HG02938 (cell line): ENCODE results near the gene AZIN2.
A peak's percentile ranks its signal among the peaks of the same experiment; 100 is the strongest.
"Not testable (repeated sequence)": the region's sequence is repeated elsewhere in the genome, so short reads cannot be mapped to it uniquely, and the experiment has no call there.

Experiments used
- ATAC-seq: cut with Tn5 transposase; IDR thresholded peaks from one replicate; pipeline ENCODE4 v1.9.1; 2021; ENCODE audit warnings: mild to moderate bottlenecking, moderate library complexity; ENCODE audit not compliant: unreplicated experiment

Gene AZIN2

DNA sequence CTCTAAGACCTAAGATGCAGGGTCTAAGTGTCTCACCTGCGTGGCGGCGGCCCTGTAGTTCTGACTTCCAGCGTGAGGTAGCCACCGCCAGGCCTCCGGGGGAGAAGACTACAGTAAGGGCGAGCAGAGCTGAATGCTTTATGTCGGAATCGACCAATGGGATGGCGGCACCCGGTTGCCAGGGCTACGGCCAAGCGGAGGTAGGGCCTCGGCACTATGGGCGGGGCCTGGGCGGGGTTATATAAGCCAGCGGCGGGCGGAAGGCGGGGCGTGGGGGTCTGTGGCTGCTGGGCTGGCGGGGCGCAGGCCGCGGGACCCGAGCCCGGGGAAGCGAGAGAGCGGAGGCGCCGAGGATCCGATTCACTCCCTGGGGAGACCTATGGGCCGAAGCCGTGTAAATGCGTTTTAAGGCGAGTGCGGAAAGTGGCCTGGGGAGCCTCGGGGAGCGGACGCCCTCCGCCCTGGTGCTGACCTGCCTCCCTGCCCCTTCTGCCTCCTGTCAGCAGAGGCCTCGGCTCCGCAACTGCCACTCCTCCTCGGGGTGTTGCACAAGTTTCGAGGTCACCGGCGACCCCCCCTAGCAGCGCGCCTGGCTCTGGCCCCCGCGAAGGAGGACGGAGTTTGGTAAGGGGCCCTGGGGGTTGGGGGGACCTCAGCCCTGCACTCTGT lies at the start of gene AZIN2:
Gene AZIN2, plus strand, starts transcription at position 269 of the 669 bp plus-strand sequence. CDS start 1,097 bp downstream, outside the sequence.
- ATAC-seq = peak; percentile 97

DNA sequence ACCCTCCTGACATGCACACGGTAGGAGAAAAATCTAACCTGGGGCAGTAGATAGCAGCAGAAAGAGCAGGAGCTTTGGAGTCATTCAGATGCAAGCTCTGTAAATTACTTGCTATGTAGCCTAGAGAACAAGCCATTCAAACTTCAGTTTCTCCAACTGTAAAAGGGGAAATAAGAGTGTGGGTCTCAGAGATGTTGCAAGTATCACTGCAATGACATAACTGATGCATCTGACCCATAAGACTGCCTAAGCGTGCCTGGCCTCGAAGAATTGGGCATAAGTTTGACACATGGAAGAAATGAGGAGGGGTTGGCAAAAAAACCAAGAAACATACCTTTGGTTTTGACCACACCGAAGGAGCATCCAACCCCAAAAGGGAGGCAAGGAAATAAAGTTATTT lies 49.4 kb upstream of the AZIN2 start:
- no peak for ATAC-seq

GRCh38 chr1:33032126-33032869 lies 48.7 kb upstream of the AZIN2 start:
- no peak for ATAC-seq

GRCh38 chr1:33036051-33036525 lies 44.9 kb upstream of the AZIN2 start:
- ATAC-seq = peak; percentile 4

GRCh38 chr1:33036526-33037503 lies 44.1 kb upstream of the AZIN2 start, which contains the start of gene AK2:
AK2 (minus strand) TSS chr1:33036883; CDS start chr1:33036828, 55 bp downstream.
- peak; percentile 98 for ATAC-seq

GRCh38 chr1:33039840-33040239 lies 41.1 kb upstream of the AZIN2 start:
- ATAC-seq = no peak

- ATAC-seq = no peak
Observed at GRCh38 chr1:33041026-33041425, 39.9 kb upstream of the AZIN2 start.

- no peak for ATAC-seq
Observed at GRCh38 chr1:33042831-33043230, 38.1 kb upstream of the AZIN2 start.

GRCh38 chr1:33043267-33044092 lies 37.5 kb upstream of the AZIN2 start:
- no peak for ATAC-seq

- ATAC-seq = no peak
Observed at GRCh38 chr1:33045246-33045645, 35.7 kb upstream of the AZIN2 start.

DNA sequence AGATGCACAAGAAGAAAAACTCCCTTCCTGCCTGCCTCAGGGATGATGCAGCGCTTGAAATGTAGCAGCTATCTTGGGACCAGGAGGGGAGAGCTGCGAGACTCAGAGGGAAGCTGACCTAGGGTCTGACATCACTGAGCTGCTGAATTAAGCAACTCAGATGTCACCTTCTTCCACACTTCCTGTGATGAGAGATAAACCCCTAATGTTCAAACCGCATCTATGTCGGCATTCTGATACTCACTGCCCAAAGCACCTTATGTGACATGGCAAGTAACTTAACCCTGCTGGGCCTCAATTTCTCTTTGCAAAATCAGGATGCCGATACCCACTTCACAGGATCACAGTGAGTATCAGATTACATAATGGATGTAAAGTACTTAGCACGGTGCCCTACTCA lies 35.1 kb upstream of the AZIN2 start:
- no peak for ATAC-seq

DNA sequence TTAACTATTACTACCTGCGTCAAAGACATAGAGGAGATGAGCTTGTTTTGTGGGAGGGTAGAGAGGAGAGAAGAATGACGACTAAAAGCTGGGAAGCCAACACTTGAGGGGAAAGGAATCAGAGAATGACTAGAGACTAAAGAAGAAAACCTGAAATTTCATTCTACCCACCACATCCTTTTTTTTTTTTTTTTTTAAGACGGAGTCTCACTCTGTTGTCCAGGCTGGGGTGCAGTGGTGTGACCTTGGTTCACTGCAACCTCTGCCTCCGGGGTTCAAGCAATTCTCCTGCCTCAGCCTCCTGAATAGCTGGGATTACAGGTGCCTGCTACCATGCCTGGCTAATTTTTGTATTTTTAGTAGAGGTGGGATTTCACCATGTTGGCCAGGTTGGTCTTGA lies 34.7 kb upstream of the AZIN2 start:
- not testable (repeated sequence) for ATAC-seq

GRCh38 chr1:33047290-33047689 lies 33.7 kb upstream of the AZIN2 start:
- no peak for ATAC-seq

DNA sequence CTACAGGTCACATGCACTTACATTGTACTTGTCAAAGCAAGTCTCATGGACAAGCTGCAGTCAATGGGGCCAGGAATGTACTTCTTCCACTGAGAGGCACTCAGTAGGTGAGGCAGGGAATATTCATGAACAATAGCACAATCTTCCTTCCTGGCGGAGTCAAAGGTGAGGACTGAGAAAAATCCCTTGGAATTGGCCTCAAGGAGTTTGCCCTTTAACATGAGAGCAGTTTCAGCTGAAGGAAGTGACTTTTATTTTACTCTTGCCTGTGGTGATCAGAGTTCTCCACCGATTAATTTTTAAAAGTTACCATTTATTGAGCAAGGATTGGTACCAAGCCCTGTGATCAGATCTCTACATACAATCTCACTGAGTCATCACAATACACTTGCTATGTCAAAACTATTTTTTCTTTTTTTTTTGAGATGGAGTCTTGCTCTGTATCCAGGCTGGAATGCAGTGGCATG lies 33.1 kb upstream of the AZIN2 start:
- no peak for ATAC-seq

DNA sequence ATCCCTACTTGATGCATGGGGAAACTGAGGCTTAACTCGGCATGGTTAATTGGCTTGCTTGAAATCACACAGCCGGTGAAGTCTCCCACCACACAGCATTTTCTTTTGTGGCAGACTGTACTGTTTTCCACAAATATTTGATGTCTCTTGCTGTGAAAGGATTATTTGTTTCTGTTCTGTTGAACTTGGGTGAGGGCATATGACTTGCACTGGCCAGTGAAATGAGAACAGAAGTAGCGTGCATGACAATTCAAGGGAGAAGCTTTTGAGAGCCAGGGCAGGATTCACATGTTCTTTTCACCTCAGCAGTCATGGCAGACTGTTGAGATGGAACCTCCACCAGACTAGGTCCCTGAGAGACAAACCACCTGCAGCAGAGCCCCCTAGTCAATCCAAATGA lies 32.5 kb upstream of the AZIN2 start:
- ATAC-seq = no peak

DNA sequence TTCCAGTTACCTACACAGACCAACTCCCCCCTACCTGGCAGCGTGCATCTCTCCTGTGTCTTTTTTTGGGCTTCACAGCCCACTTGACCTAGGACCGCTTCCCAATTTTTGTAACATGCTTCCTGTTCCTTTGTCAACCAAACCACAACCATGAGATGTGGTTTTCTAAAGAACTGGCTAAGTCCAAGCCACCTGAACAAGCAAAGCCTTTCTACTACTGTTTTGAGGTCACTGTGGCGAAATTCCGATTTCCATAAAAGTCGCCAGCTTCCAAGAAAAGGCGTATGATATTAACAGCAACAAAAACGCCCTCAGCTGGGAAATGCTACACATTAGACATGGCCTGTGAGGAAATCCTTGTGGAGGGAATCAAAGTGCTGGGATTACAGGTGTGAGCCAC lies 31.6 kb upstream of the AZIN2 start:
- no peak for ATAC-seq

- ATAC-seq = no peak
Observed at GRCh38 chr1:33050221-33051076, 30.5 kb upstream of the AZIN2 start.

DNA sequence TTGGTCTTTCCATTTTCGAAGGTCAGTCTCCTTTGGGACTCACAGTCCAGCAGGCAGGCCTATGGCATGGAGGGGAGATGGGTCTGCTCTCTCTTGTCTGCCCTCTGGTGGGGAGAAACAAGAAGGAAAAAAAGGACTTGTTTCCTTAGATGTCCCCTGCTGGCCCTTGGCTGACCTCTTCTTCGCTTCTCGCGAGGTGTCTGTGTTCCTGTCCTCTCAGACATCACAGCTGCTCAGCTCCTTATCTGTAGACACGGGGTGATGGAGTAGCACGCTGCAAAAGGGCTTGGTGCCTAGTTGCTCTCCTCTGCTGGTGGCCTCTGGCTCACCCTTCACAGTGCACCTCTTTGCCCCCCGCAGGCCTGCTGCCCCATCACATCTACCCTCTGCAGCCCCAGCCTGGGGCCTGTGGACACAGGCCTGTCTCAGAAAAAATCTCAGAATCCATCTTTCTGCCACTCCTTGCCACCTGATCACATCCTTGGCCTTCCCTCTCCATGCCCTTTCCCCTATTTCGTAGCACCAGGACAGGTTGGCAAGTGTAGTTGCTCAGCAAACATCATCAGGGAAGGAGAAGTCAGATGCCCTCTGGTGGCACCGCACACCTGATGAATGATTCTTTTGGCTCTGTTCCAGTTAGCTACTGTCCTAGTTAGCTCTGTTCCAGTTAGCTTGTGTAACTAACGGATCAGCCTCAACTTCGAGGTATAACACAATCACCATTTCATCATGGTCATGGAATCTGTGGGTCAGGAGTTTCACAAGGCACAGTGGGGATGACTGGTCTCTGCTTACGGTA lies 25.5 kb upstream of the AZIN2 start:
- no peak for ATAC-seq
